Gastroesophageal sphincter (tissue), 3 donors: Measurements from ENCODE around the gene HECW1.

Source experiments
- CTCF ChIP-seq, 4 experiments: fragments of 200-600 bp in 2 of 4; fragments of 450-650 bp in 2 of 4; sonication (generic) in 1 of 4; IDR thresholded peaks; one replicate each; pipeline ENCODE4 v1.5.1; 2017 to 2019; ENCODE audit warnings: antibody characterized with exemption in 4 of 4, mild to moderate bottlenecking in 2 of 4, moderate library complexity in 2 of 4
- POLR2A ChIP-seq, 2 donors: fragments of 450-650 bp; IDR thresholded peaks; one replicate each; pipeline ENCODE4 v1.6.1; 2017; ENCODE audit warnings: antibody characterized with exemption in 2 of 2, mild to moderate bottlenecking in 2 of 2, moderate library complexity in 1 of 2
- POLR2AphosphoS5 ChIP-seq: sonication (generic); formaldehyde crosslinking; IDR thresholded peaks from one replicate; pipeline ENCODE4 v1.6.1; 2017; ENCODE audit warnings: antibody characterized with exemption

- TF ChIP-seq POLR2AphosphoS5: no peak
- TF ChIP-seq CTCF (IDR thresholded peaks at IDR 0.05): no peak
- TF ChIP-seq POLR2A (IDR thresholded peaks at IDR 0.05): no peak
Observed at GRCh38 chr7:43138710-43139109, 26.3 kb downstream of the HECW1 start.
